Activated CD8-positive, alpha-beta T cell treated with anti-CD3 and anti-CD28 coated beads for 36 hours (primary cell): Measurements from ENCODE around the gene CELSR1. TPM values are rescaled to one million over a fixed set of nuclear protein-coding genes. Genes with fewer than 3 reads are reported as not detected.
A peak's percentile ranks its signal among the peaks of the same experiment; 100 is the strongest.

ENCODE experiments used
- ATAC-seq: fragments of 200-7000 bp; cut with Tn5 transposase; one replicate; pipeline ENCODE4 v1.10.0; 2021; ENCODE audit warnings: mild to moderate bottlenecking, moderate library complexity
- CTCF ChIA-PET: fragments of 350-600 bp; sonication (Branson Sonifier 250); formaldehyde crosslinking; loops from one replicate; lab custom pipeline; 2021; ENCODE audit warnings: antibody characterized with exemption; lab: Charles Lee
- POLR2A ChIA-PET: fragments of 350-600 bp; sonication (Branson Sonifier 250); formaldehyde crosslinking; loops from one replicate; lab custom pipeline; 2021; ENCODE audit warnings: antibody characterized with exemption; lab: Charles Lee
- DNase-seq: peaks from one replicate; pipeline ENCODE4 v3.0.0-alpha.2; 2020
- H3K27ac Mint-ChIP-seq: one replicate; pipeline ENCODE4 v1.8.0; 2021; ENCODE audit warnings: mild to moderate bottlenecking, mixed read lengths
- H3K27me3 Mint-ChIP-seq: one replicate; pipeline ENCODE4 v1.8.0; 2021; ENCODE audit warnings: mixed read lengths
- H3K36me3 Mint-ChIP-seq: one replicate; pipeline ENCODE4 v1.8.0; 2021; ENCODE audit warnings: low read depth, mixed read lengths
- H3K4me1 Mint-ChIP-seq: one replicate; pipeline ENCODE4 v1.8.0; 2021; ENCODE audit warnings: low read depth, mixed read lengths
- H3K4me3 Mint-ChIP-seq: one replicate; pipeline ENCODE4 v1.8.0; 2021; ENCODE audit warnings: mild to moderate bottlenecking, moderate library complexity, mixed read lengths
- H3K9me3 Mint-ChIP-seq: one replicate; pipeline ENCODE4 v1.8.0; 2021; ENCODE audit warnings: mixed read lengths
- CTCF ChIP-seq: fragments of 200-600 bp; IDR thresholded peaks from one replicate; pipeline ENCODE4 v1.8.0; 2022; ENCODE audit warnings: antibody characterized with exemption, mild to moderate bottlenecking
- intact Hi-C: fragments of 100-400 bp; cut with micrococcal nuclease; formaldehyde crosslinking; loops from one replicate; pipeline ENCODE4 v1.10.0; 2022
- total RNA-seq, 2 experiments: library from RNA; stranded (reverse); gene quantifications; one replicate each; pipeline ENCODE4 v1.2.3, GENCODE V29; 2021

The CELSR1 gene
- total RNA-seq, 2 experiments from 2014 or later, result 0.25 to 0.36 TPM

DNA sequence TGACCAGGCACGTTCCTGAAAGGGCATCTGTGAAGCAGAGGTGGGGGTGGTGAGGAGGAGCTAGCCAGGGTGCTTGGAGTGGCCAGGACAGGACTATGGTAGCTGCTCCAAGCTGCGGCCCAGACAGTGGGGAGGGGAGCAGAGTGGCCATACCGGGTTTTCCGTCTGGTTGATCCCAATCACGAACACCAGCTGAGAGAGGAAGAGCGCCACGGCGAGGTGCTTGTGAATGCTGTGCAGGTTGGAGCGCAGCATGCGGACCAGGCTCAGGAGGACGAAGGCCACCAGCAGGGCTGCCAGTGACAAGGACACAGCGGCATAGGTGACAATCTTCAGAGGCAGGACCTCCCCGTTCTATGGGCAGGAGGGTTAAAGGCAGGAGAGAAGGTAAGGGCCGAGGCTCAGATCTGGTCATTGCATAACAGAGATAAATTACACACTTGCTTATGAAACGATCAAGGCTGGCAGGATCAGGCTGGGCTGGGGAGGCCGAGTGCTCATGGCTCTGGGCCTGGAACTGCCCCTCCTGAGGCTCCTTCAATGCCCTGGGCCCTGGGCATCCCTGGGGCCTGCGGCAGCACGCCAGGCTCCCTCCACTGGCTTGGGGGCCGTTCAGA, 160.4 kb downstream of the CELSR1 start:
- no peak overlapping the region for H3K4me3 Mint-ChIP-seq

DNA sequence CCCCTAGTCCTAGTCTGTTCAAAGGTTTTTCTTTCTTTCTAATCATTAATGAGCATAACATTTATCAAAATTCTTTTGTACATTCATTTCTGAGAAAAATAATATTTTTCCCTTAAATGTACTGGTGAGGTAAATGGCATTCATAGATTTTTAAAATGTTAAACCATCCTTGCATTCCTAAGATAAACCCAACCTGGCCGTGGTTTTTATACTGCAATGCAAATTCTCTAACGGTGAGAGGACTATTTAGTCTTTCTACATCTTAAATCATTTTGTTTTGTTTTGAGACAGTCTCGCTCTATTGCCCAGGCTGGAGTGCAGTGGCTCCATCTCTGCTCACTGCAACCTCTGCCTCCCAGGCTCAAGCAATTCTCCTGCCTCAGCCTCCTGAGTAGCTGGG, 161.3 kb downstream of the CELSR1 start:
- Mint-ChIP-seq H3K27ac (no peak overlapping the region), H3K4me1 (peaks cover 24% of the 10 kb centered on the region), H3K27me3 (peaks cover 3% of the 10 kb centered on the region), H3K9me3 (peaks cover 10% of the 10 kb centered on the region), H3K4me3 (no peak overlapping the region), H3K36me3 (peaks cover 3% of the 10 kb centered on the region)
- CTCF ChIA-PET, result no interaction called here
- ATAC-seq (no peak), DNase-seq (no peak)
- intact Hi-C loops, result no loop called here
- no peak for TF ChIP-seq CTCF
- POLR2A ChIA-PET, result no interaction called here

More for the DNA sequence above, 160.4 kb downstream of the CELSR1 start:
- no peak for DNase-seq
- H3K27ac Mint-ChIP-seq, result no peak overlapping the region
- ChIA-PET CTCF (interaction anchor here (0.9 kb wide), 1 partner anchor 10 kb away, joined by 3 read pairs; no protein-coding TSS in a partner anchor), POLR2A (no interaction called here)
- H3K27me3 Mint-ChIP-seq, result peaks cover 3% of the 10 kb centered on the region
- no peak for ATAC-seq
- H3K36me3 Mint-ChIP-seq, result peaks cover 3% of the 10 kb centered on the region
- intact Hi-C loops, result no loop called here
- H3K9me3 Mint-ChIP-seq, result peaks cover 10% of the 10 kb centered on the region
- TF ChIP-seq CTCF, result no peak
- H3K4me1 Mint-ChIP-seq, result peaks cover 18% of the 10 kb centered on the region

DNA sequence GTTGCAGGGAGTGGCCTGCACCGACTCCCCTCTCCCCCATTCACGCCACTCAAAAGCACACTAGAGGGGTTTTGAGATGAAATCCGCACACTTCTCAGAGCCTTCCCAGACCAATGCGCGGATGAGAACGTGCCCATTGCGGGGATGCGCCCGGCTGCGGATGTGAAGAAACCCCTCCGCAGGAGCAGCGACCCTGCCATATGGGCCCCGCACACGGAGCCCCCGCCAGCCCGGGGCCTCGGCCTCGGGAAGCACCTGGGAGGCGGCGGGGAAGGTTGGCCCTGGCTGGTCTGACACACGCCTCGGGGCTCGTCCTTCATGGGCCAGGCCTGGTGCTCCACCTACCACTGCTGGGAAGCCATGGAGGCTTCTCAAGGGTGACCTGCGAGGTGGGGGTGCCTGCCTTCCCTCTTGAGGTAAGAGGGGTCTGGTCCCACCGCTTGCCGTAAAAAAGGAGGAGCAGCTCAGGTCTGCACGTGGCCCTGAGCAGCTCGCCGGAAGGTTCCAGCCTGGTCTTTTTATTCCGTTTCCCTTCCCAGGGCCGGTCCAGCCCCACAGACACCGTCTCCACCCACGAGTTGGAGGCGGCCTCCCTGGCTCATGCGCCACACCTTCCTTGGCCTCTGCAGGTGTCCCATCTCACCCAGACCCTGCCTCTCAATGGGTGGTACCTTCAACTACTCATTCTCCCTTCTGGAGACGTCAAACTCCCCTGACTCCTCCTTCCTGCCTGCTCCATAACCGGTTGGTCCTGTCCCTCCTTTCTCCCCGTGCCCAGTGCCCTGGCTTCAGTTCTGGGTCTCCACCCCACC, 162.6 kb downstream of the CELSR1 start:
- intact Hi-C loops, result no loop called here
- POLR2A ChIA-PET, result no interaction called here
- H3K27me3 Mint-ChIP-seq, result peaks cover 3% of the 10 kb centered on the region
- ATAC-seq, result no peak
- CTCF ChIA-PET, result interaction anchor here (0.8 kb wide), 1 partner anchor 253 kb away, joined by 3 read pairs; no protein-coding TSS in a partner anchor
- peaks cover 35% of the 10 kb centered on the region for H3K4me1 Mint-ChIP-seq
- peaks cover 10% of the 10 kb centered on the region for H3K9me3 Mint-ChIP-seq
- H3K4me3 Mint-ChIP-seq, result no peak overlapping the region
- peaks cover 3% of the 10 kb centered on the region for H3K36me3 Mint-ChIP-seq
- no peak overlapping the region for H3K27ac Mint-ChIP-seq
- DNase-seq, result no peak
- TF ChIP-seq CTCF, result no peak

GRCh38 chr22:46373921-46374662, 163.3 kb downstream of the CELSR1 start:
- Mint-ChIP-seq H3K36me3 (peaks cover 3% of the 10 kb centered on the region), H3K27me3 (peaks cover 3% of the 10 kb centered on the region), H3K4me1 (peaks cover 36% of the 10 kb centered on the region), H3K27ac (no peak overlapping the region), H3K9me3 (peaks cover 10% of the 10 kb centered on the region), H3K4me3 (no peak overlapping the region)
- POLR2A ChIA-PET, result no interaction called here
- no peak for TF ChIP-seq CTCF
- CTCF ChIA-PET, result no interaction called here
- intact Hi-C loops, result no loop called here
- ATAC-seq, result peak; percentile 75
- DNase-seq, result peak; percentile 58
